LNCaP clone FGC (cell line): ENCODE data around the gene SH2B2.

ENCODE experiments used
- DNase-seq: peaks from one replicate; pipeline ENCODE4 v3.0.0-alpha.2; 2011; ENCODE audit warnings: low read depth
- H3K4me3 ChIP-seq: 2 replicates; pipeline ENCODE4 v1.5.1; 2011; ENCODE audit warnings: mild to moderate bottlenecking, low read depth, low read length, control low read depth
- TF ChIP-seq, protein P1 (sequence below): IDR thresholded peaks from 2 replicates; pipeline ENCODE4 v1.5.1; 2012; ENCODE audit warnings: mild to moderate bottlenecking; ENCODE audit not compliant: control insufficient read depth, insufficient read depth; ENCODE audit errors: extremely low read depth

The SH2B2 gene

GRCh38 chr7:102266541-102266940 lies 20.1 kb upstream of the SH2B2 start:
- TF ChIP-seq, protein P1, sequence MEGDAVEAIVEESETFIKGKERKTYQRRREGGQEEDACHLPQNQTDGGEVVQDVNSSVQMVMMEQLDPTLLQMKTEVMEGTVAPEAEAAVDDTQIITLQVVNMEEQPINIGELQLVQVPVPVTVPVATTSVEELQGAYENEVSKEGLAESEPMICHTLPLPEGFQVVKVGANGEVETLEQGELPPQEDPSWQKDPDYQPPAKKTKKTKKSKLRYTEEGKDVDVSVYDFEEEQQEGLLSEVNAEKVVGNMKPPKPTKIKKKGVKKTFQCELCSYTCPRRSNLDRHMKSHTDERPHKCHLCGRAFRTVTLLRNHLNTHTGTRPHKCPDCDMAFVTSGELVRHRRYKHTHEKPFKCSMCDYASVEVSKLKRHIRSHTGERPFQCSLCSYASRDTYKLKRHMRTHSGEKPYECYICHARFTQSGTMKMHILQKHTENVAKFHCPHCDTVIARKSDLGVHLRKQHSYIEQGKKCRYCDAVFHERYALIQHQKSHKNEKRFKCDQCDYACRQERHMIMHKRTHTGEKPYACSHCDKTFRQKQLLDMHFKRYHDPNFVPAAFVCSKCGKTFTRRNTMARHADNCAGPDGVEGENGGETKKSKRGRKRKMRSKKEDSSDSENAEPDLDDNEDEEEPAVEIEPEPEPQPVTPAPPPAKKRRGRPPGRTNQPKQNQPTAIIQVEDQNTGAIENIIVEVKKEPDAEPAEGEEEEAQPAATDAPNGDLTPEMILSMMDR, result no peak
- no peak overlapping the region for H3K4me3 ChIP-seq
- DNase-seq, result no peak

- no peak overlapping the region for H3K4me3 ChIP-seq
- TF ChIP-seq, protein P1, result no peak
These were observed 18.0 kb upstream of the SH2B2 start for GRCh38 chr7:102268635-102269034.

GRCh38 chr7:102270178-102270887 lies 16.3 kb upstream of the SH2B2 start:
- H3K4me3 ChIP-seq, result no peak overlapping the region
- TF ChIP-seq, protein P1, result no peak
- no peak for DNase-seq

More at GRCh38 chr7:102268635-102269034, 18.0 kb upstream of the SH2B2 start:
- no peak for DNase-seq

GRCh38 chr7:102271158-102271798 lies 15.4 kb upstream of the SH2B2 start:
- TF ChIP-seq, protein P1, result no peak
- DNase-seq, result no peak
- no peak overlapping the region for H3K4me3 ChIP-seq

DNA sequence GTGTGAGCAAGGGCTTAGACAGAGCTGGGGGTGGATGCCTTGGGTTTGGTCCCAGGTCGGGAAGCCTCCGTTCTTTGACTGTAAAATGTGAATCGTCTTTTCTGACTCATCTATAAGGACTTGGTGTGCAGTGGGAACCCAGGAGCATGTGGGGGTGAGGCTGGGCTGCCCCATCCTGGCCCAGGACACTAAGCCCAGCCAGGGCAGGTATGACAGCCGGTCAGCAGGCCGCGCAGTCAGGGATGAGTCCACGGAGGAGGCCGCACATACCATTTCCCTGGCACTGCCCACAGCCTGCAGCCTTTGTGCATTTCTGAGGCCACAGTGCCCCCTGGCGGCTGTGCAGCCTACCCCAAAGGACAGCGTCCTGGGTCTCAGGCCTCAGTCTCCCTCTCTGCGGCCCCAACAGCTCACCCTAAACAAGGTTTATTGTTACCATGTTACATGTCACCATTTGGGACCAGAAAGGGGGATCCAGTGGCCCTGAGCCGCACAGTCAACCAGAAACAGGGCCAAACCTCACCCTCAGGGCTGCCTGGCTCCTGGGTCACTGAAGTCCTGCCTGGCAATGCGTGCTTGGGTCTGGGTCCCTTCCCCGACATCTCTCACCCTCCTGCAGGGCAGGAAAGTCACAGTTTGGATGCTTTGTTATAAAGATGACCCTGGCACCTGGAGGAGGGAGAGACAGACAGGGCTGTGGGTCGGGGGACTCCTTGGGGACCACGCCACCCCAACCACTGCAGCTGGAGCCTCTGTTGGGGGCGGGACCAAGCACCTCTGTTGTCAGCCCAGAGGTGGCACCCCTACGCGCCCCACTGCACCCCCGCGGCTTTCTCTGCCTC lies 14.4 kb upstream of the SH2B2 start:
- H3K4me3 ChIP-seq, result no peak overlapping the region
- TF ChIP-seq, protein P1, result peak; percentile 97
- DNase-seq, result peak; percentile 47

GRCh38 chr7:102272917-102273748 lies 13.5 kb upstream of the SH2B2 start:
- no peak for DNase-seq
- H3K4me3 ChIP-seq, result no peak overlapping the region
- TF ChIP-seq, protein P1, result no peak
